Activated CD4-positive, CD25-positive, alpha-beta regulatory T cell treated with anti-CD3 and anti-CD28 coated beads, Interleukin-2, amount 50 U/mL, for 16 hours (primary cell): Measurements from ENCODE around the gene KIFC3.
"Not testable (repeated sequence)": the region's sequence is repeated elsewhere in the genome, so short reads cannot be mapped to it uniquely, and the experiment has no call there.

Source experiments
- DNase-seq: peaks from one replicate; pipeline ENCODE4 v3.0.0-alpha.2; 2020; ENCODE audit warnings: low read depth, low spot score

Gene KIFC3

DNA sequence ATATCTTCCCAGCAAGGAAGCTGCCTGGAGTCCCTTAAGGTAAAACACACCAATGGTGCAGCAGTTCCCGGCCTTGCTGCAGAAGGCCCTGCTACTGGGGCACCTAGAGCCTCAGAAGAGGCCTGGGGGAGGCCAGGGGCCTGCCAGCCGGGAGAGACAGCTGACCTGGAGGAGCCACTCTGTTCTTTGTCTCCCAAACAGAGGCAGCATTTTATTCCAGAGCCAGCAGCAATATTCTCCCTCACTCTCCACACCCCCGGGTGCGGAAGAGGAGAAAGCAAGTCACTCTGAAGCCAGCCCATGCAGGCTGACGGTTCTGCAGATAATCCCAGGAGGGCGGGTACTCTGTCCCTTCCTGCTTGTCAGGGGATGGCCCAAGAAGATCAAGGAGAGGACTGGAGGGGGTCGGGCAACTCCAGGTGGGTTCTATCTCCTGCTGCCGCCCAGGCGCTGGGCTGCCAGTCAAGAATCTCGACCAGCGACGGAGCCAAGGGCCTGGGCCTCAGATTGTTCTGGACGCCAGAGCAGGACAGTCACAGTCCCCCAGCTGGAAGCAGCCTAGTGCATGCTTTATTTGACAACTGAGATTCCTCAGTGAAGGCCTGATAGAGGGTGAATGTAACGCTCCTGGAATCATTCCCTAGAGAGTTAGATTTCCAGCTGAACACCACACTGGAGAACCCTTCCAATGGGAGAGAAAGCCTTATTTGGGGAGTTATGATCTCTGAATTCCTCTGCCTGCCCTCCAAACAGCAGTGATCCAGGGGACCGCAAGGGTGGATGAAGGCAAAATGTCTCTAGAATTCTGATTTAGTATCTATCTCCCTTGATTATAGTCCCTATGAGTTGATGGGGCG, 1.1 kb upstream of the KIFC3 start:
- DNase-seq, result no peak

DNA sequence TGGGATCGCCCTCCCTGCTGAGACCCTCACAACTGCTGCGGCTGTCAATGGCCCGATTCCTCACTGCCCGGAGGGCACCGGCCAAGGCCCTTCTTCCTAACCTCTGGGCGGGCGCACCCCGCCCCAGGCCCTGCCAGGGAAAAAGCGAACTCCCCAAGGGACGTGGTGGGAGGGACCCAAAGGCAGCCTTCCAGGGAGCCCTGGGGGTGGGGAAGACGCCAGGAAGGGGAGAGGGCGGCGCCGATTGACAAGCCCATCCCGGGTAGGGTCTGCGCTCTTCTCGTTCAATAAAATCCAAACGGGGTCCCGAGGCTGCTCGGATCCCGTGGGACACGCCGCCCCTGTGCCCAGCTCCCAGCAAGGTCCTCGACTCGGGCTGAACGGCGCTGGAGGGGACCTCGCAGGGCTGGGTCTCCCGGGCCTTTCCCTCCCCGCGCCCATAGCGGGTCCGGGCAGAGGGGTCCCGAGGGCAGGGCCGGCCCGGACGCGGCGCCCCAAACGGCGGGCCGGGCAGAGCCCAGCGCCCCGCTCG, 416 bp downstream of the KIFC3 start:
- no peak for DNase-seq

DNA sequence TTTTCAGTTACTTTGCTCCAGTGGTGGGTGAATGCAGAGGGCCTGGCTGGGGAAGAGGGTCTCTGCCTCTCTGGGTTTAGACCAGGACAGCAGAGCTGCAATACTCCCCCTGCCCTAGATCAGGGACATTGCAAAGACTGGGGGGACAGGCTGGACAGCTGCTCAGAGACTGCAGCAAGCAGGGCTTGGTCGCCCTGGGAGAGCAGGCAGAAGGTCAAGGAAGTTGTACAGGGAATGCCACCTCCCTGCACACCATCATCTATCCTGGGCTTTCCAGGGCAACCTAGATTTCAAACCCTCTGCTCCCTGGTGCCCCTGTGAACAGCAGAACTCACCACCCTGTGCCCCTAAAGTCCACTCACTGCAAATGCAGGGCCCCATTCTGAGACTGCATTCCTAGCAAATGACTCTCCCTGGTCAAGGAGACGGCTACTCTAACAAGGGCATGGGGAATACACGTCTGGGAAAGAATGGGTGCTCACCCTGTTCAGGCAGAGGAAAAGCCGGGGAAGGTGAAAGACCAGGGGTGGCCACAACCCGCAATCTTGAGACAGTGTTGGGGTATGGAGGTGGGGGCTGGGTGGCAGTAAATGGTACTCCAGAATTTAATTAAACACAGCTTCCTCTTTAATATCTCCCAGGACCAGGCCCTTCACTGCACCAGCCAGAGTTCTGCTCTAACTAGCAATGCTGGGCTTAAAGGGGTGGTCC, 1.0 kb downstream of the KIFC3 start:
- no peak for DNase-seq

DNA sequence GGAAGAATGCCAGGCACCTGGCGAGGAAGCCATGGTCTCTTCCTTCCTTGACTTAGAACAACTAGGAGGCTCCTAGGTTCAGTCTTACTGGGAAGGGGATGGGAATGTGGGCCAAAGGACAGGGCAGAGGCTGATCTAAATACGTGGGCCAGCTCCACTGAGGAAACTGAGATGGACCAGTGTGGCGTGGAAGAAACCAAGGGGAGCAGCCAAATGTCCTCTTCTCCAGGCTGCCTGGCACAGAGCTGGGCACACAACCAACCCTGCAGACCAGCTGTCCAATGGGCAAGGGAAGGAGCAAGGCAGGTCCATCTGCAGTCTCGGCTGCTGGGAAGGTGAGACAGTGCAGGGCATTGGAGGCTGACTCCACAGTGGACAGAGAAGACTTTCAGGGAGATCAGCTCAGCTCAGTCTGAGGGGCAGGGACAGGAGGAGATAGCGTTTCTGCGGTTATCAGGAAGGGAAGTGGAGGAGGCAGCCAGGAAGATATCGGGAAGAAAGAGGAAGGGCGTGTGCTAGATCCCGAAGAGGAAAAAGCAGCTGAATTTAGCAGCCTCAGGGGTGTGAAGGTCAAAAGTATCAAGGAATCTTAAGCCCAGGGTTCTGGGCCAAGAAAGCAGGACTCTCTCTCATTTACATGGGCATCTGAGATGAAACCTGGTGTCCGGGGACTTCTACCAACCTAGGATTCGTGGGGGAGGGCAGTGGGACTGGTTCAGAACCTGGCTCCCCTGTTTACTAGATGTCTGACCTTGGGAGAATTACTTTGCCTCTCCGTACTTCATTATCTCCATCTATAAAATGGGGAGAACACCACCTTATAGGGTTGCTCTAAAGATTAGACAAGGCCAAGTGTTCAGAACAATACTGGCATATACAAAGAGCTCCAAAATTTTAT, 1.8 kb downstream of the KIFC3 start:
- no peak for DNase-seq

DNA sequence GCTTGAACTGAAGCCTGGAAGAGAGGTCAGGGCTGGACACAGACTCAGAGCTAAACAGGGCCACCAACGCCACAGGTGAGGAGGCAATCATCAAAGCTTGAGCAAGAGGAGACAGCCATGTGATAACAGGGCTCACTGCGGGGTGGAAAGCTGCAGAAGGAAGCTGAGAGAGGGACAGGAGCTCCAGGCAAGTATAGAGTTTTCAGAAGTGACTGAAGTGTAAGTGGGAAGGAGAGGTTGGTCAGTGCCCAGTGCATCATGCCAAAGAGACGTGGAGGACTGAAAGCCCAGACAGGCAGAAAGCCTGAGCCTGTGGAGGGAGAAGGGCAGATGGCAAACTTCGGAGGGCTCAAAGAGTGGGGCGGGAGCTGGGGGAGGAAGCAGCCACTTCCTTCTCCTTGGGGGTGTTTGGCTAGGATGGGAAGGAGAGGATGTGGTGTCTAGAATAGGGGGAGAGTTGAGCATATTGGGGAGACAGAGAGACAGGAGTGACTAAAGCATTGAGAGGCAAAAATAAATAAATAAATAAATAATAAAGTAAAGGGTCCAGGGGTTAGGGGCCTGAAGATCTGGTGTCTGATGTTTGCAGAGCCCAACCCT, 2.6 kb downstream of the KIFC3 start:
- DNase-seq, result no peak

DNA sequence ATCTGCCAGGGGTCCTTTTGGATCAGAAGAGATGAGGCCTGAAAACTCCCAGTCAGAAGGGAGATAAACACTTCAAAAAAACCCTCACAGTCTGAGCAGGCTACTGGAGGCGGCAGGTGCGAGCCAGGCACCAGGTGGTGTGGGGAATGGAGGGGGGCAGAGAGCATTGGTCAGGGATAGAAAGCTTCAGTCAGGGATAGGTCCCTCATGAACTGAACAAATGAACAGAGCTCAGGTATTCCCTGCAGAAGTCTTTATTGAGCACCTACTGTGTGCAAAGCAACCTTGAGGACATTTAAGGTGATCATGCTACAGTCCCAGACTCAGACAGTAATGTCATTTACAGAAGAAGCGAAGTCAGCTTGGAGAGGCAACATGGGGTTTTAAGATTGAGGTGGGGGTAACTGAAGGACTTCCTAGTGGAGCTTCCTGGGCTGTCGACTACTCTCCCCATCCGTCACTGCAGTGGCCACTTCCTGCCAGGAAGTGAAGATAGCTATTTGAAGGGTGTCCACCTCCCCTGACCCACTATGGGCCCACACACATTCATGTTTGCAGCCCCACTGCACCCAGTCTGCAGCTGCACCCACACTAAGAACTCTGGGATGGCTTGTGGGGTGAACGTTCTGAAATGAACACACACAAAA, 3.2 kb downstream of the KIFC3 start:
- no peak for DNase-seq

DNA sequence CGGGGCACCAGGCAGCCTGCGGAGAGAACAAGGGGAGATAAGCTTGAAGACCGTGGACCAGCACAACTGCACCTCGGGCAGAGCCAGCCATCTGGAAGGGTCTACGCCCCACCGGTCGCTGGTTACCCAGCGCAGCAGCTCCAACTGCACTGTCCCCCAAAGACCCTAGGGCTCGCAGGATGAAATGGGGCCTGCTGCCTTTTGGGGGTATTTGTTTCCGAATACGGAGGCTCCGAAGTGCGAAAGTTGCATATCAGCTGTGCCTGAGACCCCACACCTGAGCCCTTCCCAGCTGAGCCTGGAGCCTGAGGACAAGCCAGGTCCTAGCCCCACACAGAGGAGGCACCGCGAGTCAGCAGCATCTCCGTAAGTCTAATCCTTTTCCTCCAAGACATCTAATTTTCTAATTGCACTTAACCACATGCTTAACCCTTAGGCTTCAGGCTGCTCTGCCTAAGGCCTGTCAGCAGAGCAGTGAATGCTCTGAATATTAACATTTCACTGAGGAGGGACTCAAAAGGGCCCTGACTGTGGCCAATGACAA, 4.0 kb downstream of the KIFC3 start:
- DNase-seq, result no peak

DNA sequence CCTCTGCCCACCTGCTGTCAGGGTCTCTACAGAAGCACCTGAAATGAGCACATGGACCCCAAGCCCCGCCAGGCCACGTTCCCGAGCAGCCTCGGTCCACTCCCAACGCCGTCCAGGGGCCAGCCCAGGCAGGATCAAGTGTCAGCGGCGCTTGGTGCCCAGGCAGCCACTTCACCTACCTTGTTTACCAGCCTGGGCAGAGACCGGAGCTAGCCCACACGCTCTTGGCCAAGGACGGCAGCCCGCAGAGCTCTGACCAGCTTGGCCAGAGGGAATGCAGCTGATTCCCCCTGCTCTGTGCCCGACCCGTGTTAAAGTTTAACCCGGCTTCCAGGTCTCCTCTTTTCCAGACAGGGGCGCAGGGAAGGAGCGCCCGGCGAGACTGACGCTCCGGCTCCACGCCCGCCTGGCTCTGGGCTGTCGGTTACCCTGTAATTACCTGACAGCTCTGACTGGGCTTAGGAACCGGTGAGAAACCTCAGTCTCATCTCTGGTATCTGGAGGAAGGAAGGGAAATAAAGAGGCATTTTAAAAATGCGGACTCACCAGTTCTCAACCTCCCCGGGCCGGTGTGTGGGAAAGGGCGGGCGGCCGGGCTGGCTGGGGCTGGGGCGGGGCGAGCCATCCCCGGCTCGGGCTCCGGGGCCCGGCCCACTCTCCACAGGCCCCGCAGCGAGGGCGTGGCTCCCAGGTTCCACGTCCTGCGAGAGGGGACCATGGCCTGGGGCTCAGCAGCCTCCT, 4.6 kb downstream of the KIFC3 start:
- DNase-seq, result no peak

DNA sequence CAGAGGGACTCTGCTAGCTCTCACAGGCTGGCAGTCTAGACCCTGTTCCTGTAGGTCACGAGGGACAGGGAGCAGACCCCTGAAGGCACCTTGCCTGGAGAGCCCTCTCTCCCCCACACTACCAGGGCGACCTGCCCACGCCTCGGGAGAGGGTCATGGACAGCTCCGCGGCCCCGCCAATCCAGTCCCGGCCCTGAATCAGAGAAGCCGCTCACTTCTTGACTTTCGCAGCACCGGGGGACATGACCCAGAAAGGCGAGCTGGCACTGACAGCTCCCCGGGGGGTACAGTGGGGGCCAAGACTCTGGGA, 5.1 kb downstream of the KIFC3 start:
- no peak for DNase-seq

DNA sequence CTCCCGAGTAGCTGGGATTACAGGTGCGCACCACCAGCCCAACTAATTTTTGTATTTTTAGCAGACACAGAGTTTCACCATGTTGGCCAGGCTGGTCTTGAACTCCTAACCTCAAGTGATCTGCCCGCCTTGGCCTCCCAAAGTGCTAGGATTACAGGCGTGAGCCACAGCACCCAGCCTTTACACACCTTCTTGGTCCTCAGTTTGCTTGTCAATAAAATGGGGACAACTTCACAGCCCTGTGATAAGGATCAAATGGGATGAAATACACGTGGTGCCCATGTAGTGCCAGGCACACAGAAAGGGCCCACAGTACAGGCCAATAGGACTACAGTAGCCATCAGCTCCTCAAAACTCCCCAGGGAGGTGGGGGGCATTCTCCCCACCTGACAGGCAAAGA, 6.3 kb downstream of the KIFC3 start:
- not testable (repeated sequence) for DNase-seq

DNA sequence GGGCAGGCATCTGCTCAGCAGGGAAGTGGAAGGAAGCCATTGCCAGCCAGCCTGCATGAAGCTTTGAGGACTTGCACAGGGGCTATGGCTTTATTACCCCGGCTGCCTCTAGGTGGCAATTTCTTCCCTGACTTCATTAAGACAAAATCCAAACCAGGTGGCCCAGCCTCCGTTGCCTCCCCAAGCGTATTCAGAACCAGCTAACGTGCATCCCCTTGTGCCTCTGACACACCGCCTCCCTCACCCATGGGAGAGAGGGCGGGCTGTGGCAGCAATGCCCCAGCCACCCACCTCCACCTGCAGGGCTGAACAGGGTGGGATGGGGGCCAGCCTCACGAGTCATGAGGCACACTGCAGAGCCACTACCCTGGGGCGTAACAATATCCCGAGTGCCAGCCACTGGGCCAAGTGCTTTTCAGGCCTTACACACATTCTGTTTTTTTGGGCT, 6.8 kb downstream of the KIFC3 start:
- DNase-seq, result no peak

DNA sequence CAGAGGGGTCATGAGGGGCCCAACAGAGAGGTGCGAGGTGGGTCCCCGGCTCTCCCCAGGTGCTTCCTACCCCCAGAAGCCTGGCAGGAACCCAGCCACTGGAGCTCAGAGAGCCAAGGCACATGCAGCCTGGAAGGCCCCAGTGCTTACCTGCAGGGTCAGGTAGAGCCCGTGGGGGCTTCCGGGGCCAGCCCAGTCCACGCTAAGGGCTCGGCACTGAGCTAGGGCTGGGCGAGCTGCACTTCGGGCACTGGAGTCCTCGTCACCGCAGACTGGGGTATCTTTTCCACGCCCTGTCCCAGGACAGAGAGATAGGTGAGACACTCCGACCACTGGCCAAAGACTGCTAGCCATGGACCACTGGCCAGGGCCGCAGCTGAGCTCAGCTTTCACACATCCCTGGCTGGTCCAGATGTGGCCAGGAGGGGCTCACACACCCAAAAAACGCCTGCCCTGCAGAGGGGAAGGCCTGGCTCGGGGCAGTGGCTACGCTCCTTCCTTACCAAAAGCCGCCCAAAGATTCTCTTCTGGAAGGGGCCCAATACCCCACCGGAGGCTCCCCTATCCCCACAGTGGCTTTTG, 7.4 kb downstream of the KIFC3 start:
- no peak for DNase-seq

DNA sequence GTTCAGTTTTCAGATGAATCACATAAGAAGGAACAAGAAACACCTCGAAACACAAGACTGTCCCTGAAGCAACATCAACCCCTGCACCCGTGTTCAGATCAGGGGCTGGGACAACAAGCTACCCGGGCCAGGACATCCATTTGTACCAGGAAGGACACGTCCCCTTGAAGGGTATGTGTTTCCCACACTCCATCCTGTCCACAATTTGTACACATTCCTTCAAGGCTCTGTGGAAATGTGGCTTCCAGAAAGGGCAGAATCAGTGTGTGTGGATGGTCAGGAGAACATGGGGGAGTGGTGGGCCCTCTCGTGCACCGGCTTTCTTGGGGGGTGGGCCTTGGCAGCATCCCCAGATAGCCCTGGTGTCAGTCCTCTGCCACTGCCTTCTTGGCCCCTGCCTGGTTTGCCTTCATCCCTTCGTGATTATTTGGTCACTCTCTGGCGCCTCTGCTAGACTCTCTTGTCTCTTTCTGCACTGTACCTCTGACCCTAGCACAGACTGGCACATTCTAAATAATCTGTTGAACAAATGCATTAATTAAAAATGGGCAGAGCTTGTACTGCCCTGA, 10.3 kb downstream of the KIFC3 start:
- DNase-seq, result no peak

DNA sequence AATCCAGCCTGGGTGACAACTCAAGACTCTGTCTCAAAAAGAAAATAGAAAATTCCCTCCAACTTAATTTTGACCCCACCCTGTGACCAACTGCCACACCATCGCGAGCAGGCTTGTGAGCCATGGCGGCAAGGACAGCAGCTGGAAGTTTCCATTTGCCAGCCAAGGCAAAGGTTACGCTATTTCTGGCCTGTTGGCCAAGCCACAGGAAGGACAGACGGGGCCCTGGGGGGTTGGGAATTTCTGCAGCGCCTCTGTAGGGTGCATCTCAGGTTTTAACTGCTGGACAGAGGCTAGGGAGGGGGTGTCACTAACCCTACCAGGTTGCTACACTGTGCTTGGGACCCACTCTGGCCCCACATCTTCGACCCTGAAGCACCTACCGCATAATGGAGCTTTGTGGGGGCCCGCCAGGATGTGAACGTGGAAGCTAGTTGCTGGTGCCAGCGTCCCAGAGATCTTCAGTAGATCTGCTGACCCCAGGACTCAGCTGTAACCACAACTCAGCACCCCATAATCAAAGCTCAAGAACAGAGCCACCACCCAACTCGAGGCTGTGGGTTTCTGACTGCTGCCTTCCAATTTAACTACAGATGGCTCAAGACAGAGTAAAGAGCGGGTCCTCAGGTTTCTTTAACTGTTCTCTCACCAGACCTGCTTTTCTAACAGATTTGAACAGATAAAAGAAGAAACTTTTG, 10.9 kb downstream of the KIFC3 start:
- no peak for DNase-seq

DNA sequence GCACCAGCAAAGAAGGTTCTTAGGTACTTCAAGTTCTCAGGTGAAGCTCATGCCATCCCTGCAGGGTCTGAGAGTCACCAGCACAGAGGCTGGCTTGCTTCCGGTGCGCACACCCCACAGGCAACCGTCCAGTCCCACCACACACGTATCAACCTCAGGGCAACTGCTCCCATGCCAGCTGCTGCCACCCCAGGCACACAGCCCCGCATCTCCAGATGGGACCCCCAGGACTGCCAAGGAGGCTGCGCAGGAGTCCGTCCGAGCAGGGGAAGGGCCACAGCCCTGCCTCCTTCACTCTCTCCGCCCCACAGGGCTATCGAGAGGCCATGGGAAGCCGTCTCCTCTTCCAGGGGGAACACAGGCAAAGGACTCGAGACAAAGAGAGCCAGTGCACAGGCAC, 13.3 kb downstream of the KIFC3 start:
- no peak for DNase-seq

DNA sequence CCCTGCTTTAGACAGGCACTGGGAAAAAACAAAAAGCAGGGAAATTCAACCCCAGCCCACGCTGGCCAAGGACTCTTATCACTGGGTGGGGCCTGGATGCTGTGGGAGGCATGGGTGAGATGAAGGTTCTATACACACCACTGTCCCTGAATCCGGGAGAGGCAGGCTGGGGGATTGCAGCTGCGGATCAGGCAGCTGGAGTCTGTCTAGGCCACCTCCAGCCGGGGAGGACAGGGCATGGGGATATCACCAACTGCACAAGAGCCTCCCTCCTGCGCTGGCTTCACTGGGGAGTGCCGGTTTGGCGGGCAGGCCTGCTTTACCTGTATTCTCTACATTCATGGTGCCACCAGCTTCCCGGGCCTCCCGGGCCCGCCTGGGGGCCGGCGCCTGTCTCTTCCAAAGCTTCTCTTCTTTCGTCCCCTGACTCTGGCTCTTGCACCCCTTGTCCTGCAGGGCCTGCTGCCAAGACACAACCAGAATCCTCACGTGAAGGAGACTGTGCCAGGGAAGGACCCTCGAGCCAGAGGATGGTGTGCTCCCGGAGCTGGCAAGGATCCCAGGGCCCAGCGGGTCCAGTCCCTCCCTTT, 13.9 kb downstream of the KIFC3 start:
- DNase-seq, result no peak

DNA sequence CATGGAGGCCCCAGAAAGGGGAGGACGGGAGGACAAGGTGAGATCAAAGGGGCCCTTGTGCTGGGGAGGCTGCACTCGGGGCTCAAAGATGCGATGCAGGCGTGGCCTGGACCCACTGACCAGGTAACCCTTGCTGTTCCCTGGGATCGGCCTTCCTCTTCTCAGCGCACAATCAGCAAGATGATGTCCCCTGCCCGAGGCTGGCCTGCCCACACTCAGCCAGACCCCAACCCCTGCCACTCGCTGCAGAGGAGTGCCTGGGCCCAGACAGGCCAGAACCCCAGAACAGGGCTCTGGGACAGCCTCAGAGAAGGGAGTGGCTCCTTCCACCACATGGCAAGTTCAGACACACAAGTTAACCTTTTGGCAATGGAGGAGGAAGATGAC, 14.8 kb downstream of the KIFC3 start:
- DNase-seq, result no peak
